Keratinocyte (primary cell): ENCODE measurements around the gene TEN1.

Experiments
- CTCF ChIP-seq, 3 experiments: IDR thresholded peaks in 1 of 3; conservative IDR thresholded peaks in 1 of 3; optimal IDR thresholded peaks in 1 of 3; 2 replicates in 2 of 3; 3 replicates in 1 of 3; pipeline versions ENCODE3 to v1.5.1; 2011; ENCODE audit warnings: low read length in 3 of 3, mild to moderate bottlenecking in 3 of 3, moderate library complexity in 2 of 3, control low read depth in 1 of 3, inconsistent platforms in 1 of 3; ENCODE audit not compliant: insufficient read depth in 2 of 3; ENCODE audit errors: extremely low read depth in 1 of 3
- EZH2 ChIP-seq: IDR thresholded peaks from one replicate; pipeline ENCODE4 v1.6.1; 2012; ENCODE audit warnings: inconsistent platforms, mild to moderate bottlenecking, low read length, moderate library complexity

GRCh38 chr17:76009447-76009846, 30.4 kb downstream of the TEN1 start:
- no peak for TF ChIP-seq EZH2
- TF ChIP-seq CTCF (optimal IDR thresholded peaks at IDR 0.05 in 1 of 3, IDR thresholded peaks at IDR 0.05 in 1 of 3, conservative IDR thresholded peaks at IDR 0.05 in 1 of 3; ENCODE audit: extremely low read depth in 1 of 3, insufficient read depth in 2 of 3, low read length in 3 of 3), result no peak
